Loucy (cell line): ENCODE data around the gene TDRD1.

ENCODE experiments used
- EZH2phosphoT487 ChIP-seq: fragments of 200-600 bp; IDR thresholded peaks from 2 replicates; pipeline ENCODE4 v1.6.1; 2018; ENCODE audit warnings: antibody characterized with exemption, mild to moderate bottlenecking, moderate library complexity, borderline replicate concordance
- TF ChIP-seq, protein P1 (sequence below): fragments of 200-600 bp; sonication (generic); conservative IDR thresholded peaks from 2 replicates; pipeline ENCODE4 v1.5.1; 2014; ENCODE audit warnings: mild to moderate bottlenecking, antibody characterized with exemption, low read length

DNA sequence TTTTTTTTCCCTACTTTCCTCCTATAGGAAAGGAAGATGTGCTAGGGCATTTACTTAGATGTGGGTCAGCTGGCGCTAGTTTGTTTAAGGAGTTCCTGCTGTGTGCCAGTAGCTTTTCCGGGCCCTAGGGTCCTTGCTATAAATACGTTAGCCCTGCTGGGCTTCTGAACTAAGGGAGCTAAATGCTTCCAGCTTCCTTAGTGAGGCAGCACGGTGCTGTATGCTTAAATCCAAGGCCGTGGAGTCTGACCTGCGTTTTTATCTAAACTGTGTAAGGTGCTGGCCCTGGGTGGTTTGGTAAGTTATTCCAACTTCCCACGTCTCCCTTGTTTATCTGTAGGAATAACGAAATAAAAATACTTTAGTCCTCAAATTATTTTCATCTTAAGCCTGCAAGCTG lies 594 bp downstream of the TDRD1 start:
- TF ChIP-seq, protein P1, sequence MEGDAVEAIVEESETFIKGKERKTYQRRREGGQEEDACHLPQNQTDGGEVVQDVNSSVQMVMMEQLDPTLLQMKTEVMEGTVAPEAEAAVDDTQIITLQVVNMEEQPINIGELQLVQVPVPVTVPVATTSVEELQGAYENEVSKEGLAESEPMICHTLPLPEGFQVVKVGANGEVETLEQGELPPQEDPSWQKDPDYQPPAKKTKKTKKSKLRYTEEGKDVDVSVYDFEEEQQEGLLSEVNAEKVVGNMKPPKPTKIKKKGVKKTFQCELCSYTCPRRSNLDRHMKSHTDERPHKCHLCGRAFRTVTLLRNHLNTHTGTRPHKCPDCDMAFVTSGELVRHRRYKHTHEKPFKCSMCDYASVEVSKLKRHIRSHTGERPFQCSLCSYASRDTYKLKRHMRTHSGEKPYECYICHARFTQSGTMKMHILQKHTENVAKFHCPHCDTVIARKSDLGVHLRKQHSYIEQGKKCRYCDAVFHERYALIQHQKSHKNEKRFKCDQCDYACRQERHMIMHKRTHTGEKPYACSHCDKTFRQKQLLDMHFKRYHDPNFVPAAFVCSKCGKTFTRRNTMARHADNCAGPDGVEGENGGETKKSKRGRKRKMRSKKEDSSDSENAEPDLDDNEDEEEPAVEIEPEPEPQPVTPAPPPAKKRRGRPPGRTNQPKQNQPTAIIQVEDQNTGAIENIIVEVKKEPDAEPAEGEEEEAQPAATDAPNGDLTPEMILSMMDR = no peak
- no peak for TF ChIP-seq EZH2phosphoT487
